Activated T-cell treated with anti-CD3 and anti-CD28 coated beads for 1 hour (primary cell): ENCODE measurements around the gene SH3PXD2A.

ENCODE experiments used
- DNase-seq: peaks from one replicate; pipeline ENCODE4 v3.0.0-alpha.2; 2020; ENCODE audit warnings: low read depth

The SH3PXD2A gene

GRCh38 chr10:103706047-103706446 is 149.3 kb downstream of the SH3PXD2A start:
- no peak for DNase-seq

GRCh38 chr10:103703941-103704919 is 151.1 kb downstream of the SH3PXD2A start:
- DNase-seq = no peak

GRCh38 chr10:103701380-103702222 is 153.8 kb downstream of the SH3PXD2A start:
- DNase-seq = no peak

- no peak for DNase-seq
These were observed 155.0 kb downstream of the SH3PXD2A start for GRCh38 chr10:103700436-103700715.

- no peak for DNase-seq
These were observed 155.6 kb downstream of the SH3PXD2A start for GRCh38 chr10:103699611-103700435.

- DNase-seq = no peak
These were observed 157.1 kb downstream of the SH3PXD2A start for GRCh38 chr10:103698266-103698665.

GRCh38 chr10:103697787-103698186 is 157.6 kb downstream of the SH3PXD2A start:
- no peak for DNase-seq

- DNase-seq = peak; percentile 45
These were observed 158.8 kb downstream of the SH3PXD2A start for GRCh38 chr10:103696411-103697145.

- no peak for DNase-seq
These were observed 159.3 kb downstream of the SH3PXD2A start for GRCh38 chr10:103696094-103696410.

GRCh38 chr10:103695584-103696005 is 159.8 kb downstream of the SH3PXD2A start:
- DNase-seq = no peak

- DNase-seq = no peak
These were observed 161.6 kb downstream of the SH3PXD2A start for GRCh38 chr10:103693812-103694205.

- DNase-seq = peak; percentile 24
These were observed 162.2 kb downstream of the SH3PXD2A start for GRCh38 chr10:103692952-103693811.

GRCh38 chr10:103692436-103692951 is 162.9 kb downstream of the SH3PXD2A start:
- DNase-seq = no peak

- no peak for DNase-seq
These were observed 163.5 kb downstream of the SH3PXD2A start for GRCh38 chr10:103691723-103692435.

GRCh38 chr10:103691267-103691666 is 164.1 kb downstream of the SH3PXD2A start:
- no peak for DNase-seq

GRCh38 chr10:103690281-103690680 is 165.1 kb downstream of the SH3PXD2A start:
- DNase-seq = no peak

GRCh38 chr10:103688491-103688890 is 166.9 kb downstream of the SH3PXD2A start:
- DNase-seq = no peak

- DNase-seq = no peak
These were observed 167.7 kb downstream of the SH3PXD2A start for GRCh38 chr10:103687718-103688117.

- DNase-seq = no peak
These were observed 168.2 kb downstream of the SH3PXD2A start for GRCh38 chr10:103687172-103687571.
